Measurements from ENCODE around the gene PI16. TPM values are rescaled to one million over a fixed set of nuclear protein-coding genes. Genes with fewer than 3 reads are reported as not detected.

Gene PI16
- total and polyA plus RNA-seq, 2 donors (not counting 1 experiment from before 2014, with no cell fraction given): 1.4 to 7.4 TPM

DNA sequence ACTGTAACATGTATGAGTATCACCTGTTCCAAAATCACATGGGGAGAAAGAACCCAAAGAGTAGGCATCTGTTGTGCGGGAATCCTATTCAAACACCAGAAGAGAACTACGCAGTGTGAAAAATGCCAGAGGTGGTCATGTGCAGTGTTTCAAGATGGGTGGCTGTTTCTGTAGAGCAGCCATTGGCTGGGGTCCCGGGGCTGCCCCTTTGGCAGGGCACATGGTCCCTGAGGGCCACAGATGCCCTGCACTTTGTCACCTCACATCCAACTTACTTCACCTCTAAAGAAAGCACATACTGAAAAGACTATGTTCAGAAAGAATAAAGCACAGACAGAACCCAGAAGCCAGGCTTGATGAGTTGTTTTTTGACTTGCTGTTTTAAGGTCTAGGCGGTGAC, 19.1 kb downstream of the PI16 start:
- Mint-ChIP-seq H3K4me1 (peaks cover 4% of the 10 kb centered on the region), H3K9me3 (ENCODE audit: insufficient read depth) (no peaks in the 10 kb centered on the region), H3K27me3 (no peaks in the 10 kb centered on the region), H3K27ac (peak overlapping the region; percentile 7), H3K4me3 (no peak overlapping the region)
- ChIA-PET POLR2A (no interaction called here), CTCF (no interaction called here)
- Histone ChIP-seq H3K4me2 (replicated peaks; ENCODE audit: low read depth, low read length, poor library complexity, severe bottlenecking) (no peak overlapping the region), H3K27me3 (replicated peaks in 1 of 4; ENCODE audit: control extremely low read depth in 1 of 4, control insufficient read depth in 3 of 4, insufficient read depth in 4 of 4, low read length in 3 of 4) (no peaks in the 10 kb centered on the region), H3K9ac (ENCODE audit: low read length) (no peak overlapping the region), H3K79me2 (ENCODE audit: control insufficient read depth, insufficient read depth, low read length) (peaks cover 13% of the 10 kb centered on the region), H3K4me1 (ENCODE audit: control insufficient read depth in 2 of 2, insufficient read depth in 2 of 2, low read length in 2 of 2) (no peaks in the 10 kb centered on the region), H3K9me3 (ENCODE audit: control extremely low read depth in 1 of 3, control insufficient read depth in 2 of 3, insufficient read depth in 1 of 3, low read length in 2 of 3) (no peaks in the 10 kb centered on the region), H2AFZ (ENCODE audit: insufficient read depth, low read depth, low read length, poor library complexity, severe bottlenecking) (no peak overlapping the region), H3K27ac (ENCODE audit: low read length in 2 of 2) (no peak overlapping the region), H3K4me3 (ENCODE audit: control extremely low read depth in 1 of 5, extremely low read depth in 1 of 5, insufficient read depth in 1 of 5, low read depth in 2 of 5, low read length in 4 of 5) (no peak overlapping the region), H4K20me1 (ENCODE audit: control insufficient read depth, insufficient read depth, low read length, poor library complexity, severe bottlenecking) (peaks cover 35% of the 10 kb centered on the region), H3K36me3 (replicated peaks in 1 of 2; ENCODE audit: control extremely low read depth in 1 of 2, control insufficient read depth in 1 of 2, extremely low read depth in 1 of 2, insufficient read depth in 2 of 2, low read length in 1 of 2) (peaks cover 2 to 99% of the 10 kb centered on the region in 2 experiments)
- TF ChIP-seq, protein P1, sequence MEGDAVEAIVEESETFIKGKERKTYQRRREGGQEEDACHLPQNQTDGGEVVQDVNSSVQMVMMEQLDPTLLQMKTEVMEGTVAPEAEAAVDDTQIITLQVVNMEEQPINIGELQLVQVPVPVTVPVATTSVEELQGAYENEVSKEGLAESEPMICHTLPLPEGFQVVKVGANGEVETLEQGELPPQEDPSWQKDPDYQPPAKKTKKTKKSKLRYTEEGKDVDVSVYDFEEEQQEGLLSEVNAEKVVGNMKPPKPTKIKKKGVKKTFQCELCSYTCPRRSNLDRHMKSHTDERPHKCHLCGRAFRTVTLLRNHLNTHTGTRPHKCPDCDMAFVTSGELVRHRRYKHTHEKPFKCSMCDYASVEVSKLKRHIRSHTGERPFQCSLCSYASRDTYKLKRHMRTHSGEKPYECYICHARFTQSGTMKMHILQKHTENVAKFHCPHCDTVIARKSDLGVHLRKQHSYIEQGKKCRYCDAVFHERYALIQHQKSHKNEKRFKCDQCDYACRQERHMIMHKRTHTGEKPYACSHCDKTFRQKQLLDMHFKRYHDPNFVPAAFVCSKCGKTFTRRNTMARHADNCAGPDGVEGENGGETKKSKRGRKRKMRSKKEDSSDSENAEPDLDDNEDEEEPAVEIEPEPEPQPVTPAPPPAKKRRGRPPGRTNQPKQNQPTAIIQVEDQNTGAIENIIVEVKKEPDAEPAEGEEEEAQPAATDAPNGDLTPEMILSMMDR (IDR thresholded peaks at IDR 0.05): no peak
- no peak for TF ChIP-seq EZH2 (IDR thresholded peaks at IDR 0.05; ENCODE audit: borderline replicate concordance, insufficient read depth, low read depth, low read length, poor library complexity, severe bottlenecking)
- DNase-seq (no peak), ATAC-seq (ENCODE audit: low read depth) (no peak)
- intact Hi-C loops (cut with micrococcal nuclease): no loop called here
- WGBS (ENCODE audit: insufficient coverage): 100% methylated on average over 2 of the region's 4 CpGs

GRCh38 chr6:36975231-36976006, 20.9 kb downstream of the PI16 start:
- 100% methylated on average over 7 of the region's 7 CpGs for WGBS (ENCODE audit: insufficient coverage)
- CTCF ChIA-PET: interaction anchor here (1.9 to 9.7 kb wide), 2 partner anchors 32 to 43 kb away, joined by 6 to 223 read pairs; no protein-coding TSS in a partner anchor
- Mint-ChIP-seq H3K27me3 (no peaks in the 10 kb centered on the region), H3K4me1 (peaks cover 19% of the 10 kb centered on the region), H3K9me3 (ENCODE audit: insufficient read depth) (no peaks in the 10 kb centered on the region), H3K4me3 (no peak overlapping the region), H3K27ac (no peak overlapping the region)
- ATAC-seq (ENCODE audit: low read depth): no peak
- Histone ChIP-seq H3K27ac (ENCODE audit: low read length in 2 of 2) (no peak overlapping the region), H4K20me1 (ENCODE audit: control insufficient read depth, insufficient read depth, low read length, poor library complexity, severe bottlenecking) (peaks cover 52% of the 10 kb centered on the region), H3K36me3 (replicated peaks in 1 of 2; ENCODE audit: control extremely low read depth in 1 of 2, control insufficient read depth in 1 of 2, extremely low read depth in 1 of 2, insufficient read depth in 2 of 2, low read length in 1 of 2) (peaks cover 2 to 94% of the 10 kb centered on the region in 2 experiments), H3K9me3 (ENCODE audit: control extremely low read depth in 1 of 3, control insufficient read depth in 2 of 3, insufficient read depth in 1 of 3, low read length in 2 of 3) (no peaks in the 10 kb centered on the region), H2AFZ (ENCODE audit: insufficient read depth, low read depth, low read length, poor library complexity, severe bottlenecking) (no peak overlapping the region), H3K4me2 (replicated peaks; ENCODE audit: low read depth, low read length, poor library complexity, severe bottlenecking) (no peak overlapping the region), H3K27me3 (replicated peaks in 1 of 4; ENCODE audit: control extremely low read depth in 1 of 4, control insufficient read depth in 3 of 4, insufficient read depth in 4 of 4, low read length in 3 of 4) (no peaks in the 10 kb centered on the region), H3K4me3 (ENCODE audit: control extremely low read depth in 1 of 5, extremely low read depth in 1 of 5, insufficient read depth in 1 of 5, low read depth in 2 of 5, low read length in 4 of 5) (no peak overlapping the region), H3K9ac (ENCODE audit: low read length) (no peak overlapping the region), H3K4me1 (ENCODE audit: control insufficient read depth in 2 of 2, insufficient read depth in 2 of 2, low read length in 2 of 2) (no peaks in the 10 kb centered on the region), H3K79me2 (ENCODE audit: control insufficient read depth, insufficient read depth, low read length) (peaks cover 26% of the 10 kb centered on the region)
- POLR2A ChIA-PET: no interaction called here
- no peak for DNase-seq
- intact Hi-C loops (cut with micrococcal nuclease): no loop called here
- TF ChIP-seq, protein P1 (IDR thresholded peaks at IDR 0.05): no peak
- no peak for TF ChIP-seq EZH2 (IDR thresholded peaks at IDR 0.05; ENCODE audit: borderline replicate concordance, insufficient read depth, low read depth, low read length, poor library complexity, severe bottlenecking)

Data from B cell (primary cell).